ENCODE data around the gene ZNF362. TPM values are rescaled to one million over a fixed set of nuclear protein-coding genes. Genes with fewer than 3 reads are reported as not detected.

The ZNF362 gene
- total and polyA plus RNA-seq, 2 of the 13 experiments (the other 11 are each of a cell fraction or from before 2014, with no cell fraction given), result 8.3 to 14.2 TPM

DNA sequence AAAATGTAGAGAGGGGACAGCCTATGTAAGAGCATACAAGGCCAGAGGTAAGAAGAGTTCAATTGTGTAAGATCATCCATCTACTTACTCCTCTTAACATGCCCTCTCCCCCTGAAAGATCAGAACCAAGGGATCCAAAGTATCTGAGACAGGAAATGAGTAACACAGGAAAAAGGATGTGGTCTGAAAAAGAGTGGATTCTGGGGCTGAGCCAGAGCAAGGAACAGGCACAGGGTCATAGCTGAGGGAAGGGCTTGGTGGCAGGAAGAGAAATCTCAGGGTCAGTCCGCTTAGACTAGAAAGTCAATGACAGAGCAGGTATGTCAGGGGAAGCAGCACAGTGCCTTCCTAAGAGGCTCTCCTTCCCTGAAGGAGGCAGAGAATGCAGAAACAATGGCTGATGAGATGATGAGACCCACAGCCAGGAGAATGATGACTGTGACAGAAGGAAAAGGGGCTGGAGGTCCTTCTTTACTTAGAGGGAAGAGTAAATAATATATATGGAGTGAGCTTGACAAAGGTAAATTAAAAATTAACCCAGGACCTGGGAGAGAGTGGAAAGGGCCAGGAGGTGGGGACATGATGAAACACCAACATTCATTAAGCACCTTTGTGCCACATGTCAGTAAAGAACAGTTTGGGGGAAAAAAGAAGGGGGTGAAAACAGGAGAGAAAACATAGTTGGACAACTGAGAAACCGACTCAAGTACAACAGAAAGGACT, 90.8 kb downstream of the ZNF362 start (continued):
- TF ChIP-seq SALL1 (CRISPR knock-in tag; IDR thresholded peaks at IDR 0.05), result peak; percentile 60
- TF ChIP-seq ZFYVE20 (CRISPR knock-in tag; IDR thresholded peaks at IDR 0.05; ENCODE audit: borderline replicate concordance, low read depth), result no peak
- peak; percentile 17; the same call in 1 of the 2 replicates for TF ChIP-seq YEATS2 (CRISPR knock-in tag; IDR thresholded peaks at IDR 0.05; ENCODE audit: borderline replicate concordance)
- TF ChIP-seq ZKSCAN8 (CRISPR knock-in tag; IDR thresholded peaks at IDR 0.05; ENCODE audit: borderline replicate concordance), result no peak
- peak; percentile 84 for TF ChIP-seq CEBPG (CRISPR knock-in tag; IDR thresholded peaks at IDR 0.05)
- no peak for TF ChIP-seq TEF (CRISPR knock-in tag; IDR thresholded peaks at IDR 0.05)
- TF ChIP-seq, protein P1, sequence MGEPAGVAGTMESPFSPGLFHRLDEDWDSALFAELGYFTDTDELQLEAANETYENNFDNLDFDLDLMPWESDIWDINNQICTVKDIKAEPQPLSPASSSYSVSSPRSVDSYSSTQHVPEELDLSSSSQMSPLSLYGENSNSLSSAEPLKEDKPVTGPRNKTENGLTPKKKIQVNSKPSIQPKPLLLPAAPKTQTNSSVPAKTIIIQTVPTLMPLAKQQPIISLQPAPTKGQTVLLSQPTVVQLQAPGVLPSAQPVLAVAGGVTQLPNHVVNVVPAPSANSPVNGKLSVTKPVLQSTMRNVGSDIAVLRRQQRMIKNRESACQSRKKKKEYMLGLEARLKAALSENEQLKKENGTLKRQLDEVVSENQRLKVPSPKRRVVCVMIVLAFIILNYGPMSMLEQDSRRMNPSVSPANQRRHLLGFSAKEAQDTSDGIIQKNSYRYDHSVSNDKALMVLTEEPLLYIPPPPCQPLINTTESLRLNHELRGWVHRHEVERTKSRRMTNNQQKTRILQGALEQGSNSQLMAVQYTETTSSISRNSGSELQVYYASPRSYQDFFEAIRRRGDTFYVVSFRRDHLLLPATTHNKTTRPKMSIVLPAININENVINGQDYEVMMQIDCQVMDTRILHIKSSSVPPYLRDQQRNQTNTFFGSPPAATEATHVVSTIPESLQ (CRISPR knock-in tag; conservative IDR thresholded peaks at IDR 0.05), result no peak
- no peak for TF ChIP-seq MED8 (CRISPR knock-in tag; IDR thresholded peaks at IDR 0.05; ENCODE audit: insufficient replicate concordance)
- TF ChIP-seq PHF21A (CRISPR knock-in tag; IDR thresholded peaks at IDR 0.05), result peak; percentile 78
- TF ChIP-seq ZNF451 (CRISPR knock-in tag; IDR thresholded peaks at IDR 0.05), result no peak
- no peak for TF ChIP-seq SP140L (CRISPR knock-in tag; IDR thresholded peaks at IDR 0.05; ENCODE audit: borderline replicate concordance)
- peak; percentile 36 for TF ChIP-seq TEAD3 (CRISPR knock-in tag; optimal IDR thresholded peaks at IDR 0.05; ENCODE audit: borderline replicate concordance)
- TF ChIP-seq ZNF569 (CRISPR knock-in tag; IDR thresholded peaks at IDR 0.05; ENCODE audit: borderline replicate concordance), result no peak
- no peak for TF ChIP-seq TCF12 (IDR thresholded peaks at IDR 0.05)
- no peak for TF ChIP-seq TCF12 (CRISPR knock-in tag; IDR thresholded peaks at IDR 0.05)
- TF ChIP-seq ATAD3A (CRISPR knock-in tag; IDR thresholded peaks at IDR 0.05), result no peak
- peak; percentile 83 for TF ChIP-seq ARID3A (IDR thresholded peaks at IDR 0.05; ENCODE audit: low read depth, low read length)
- TF ChIP-seq EED (CRISPR knock-in tag; IDR thresholded peaks at IDR 0.05), result no peak
- peak; percentile 51 for TF ChIP-seq ZFX (CRISPR knock-in tag; IDR thresholded peaks at IDR 0.05; ENCODE audit: low read depth)
- no peak for TF ChIP-seq ZFP36 (IDR thresholded peaks at IDR 0.05; ENCODE audit: borderline replicate concordance, low read depth, low read length, partially characterized antibody)
- no peak for TF ChIP-seq ZNF207 (IDR thresholded peaks at IDR 0.05; ENCODE audit: borderline replicate concordance)
- TF ChIP-seq TAF15 (IDR thresholded peaks at IDR 0.05; ENCODE audit: low read depth, low read length, poor library complexity, severe bottlenecking), result no peak

All from HepG2 (cell line).